ENCODE measurements around the gene GIMAP2. TPM values are rescaled to one million over a fixed set of nuclear protein-coding genes. Genes with fewer than 3 reads are reported as not detected.

Gene GIMAP2
- total RNA-seq, 1 donor from 2014 or later: 0.54 TPM

GRCh38 chr7:150716939-150717338 is 31.4 kb downstream of the GIMAP2 start:
- no peaks in the 10 kb centered on the region for H3K27me3 ChIP-seq (ENCODE audit: control insufficient read depth, insufficient read depth, low read length)

GRCh38 chr7:150717814-150718420 is 32.4 kb downstream of the GIMAP2 start:
- Histone ChIP-seq H3K36me3 (ENCODE audit: control insufficient read depth, insufficient read depth, low read length) (no peaks in the 10 kb centered on the region), H3K27me3 (ENCODE audit: control insufficient read depth, insufficient read depth, low read length) (no peaks in the 10 kb centered on the region), H3K4me3 (ENCODE audit: low read depth, low read length) (no peak overlapping the region)
- no peak for TF ChIP-seq CTCF (IDR thresholded peaks at IDR 0.05; ENCODE audit: insufficient read depth, low read length, poor library complexity, severe bottlenecking)
- DNase-seq (ENCODE audit: low read depth): no peak

More at GRCh38 chr7:150716939-150717338, 31.4 kb downstream of the GIMAP2 start:
- no peak for DNase-seq (ENCODE audit: low read depth)
- Histone ChIP-seq H3K36me3 (ENCODE audit: control insufficient read depth, insufficient read depth, low read length) (no peaks in the 10 kb centered on the region), H3K4me3 (ENCODE audit: low read depth, low read length) (no peak overlapping the region)
- no peak for TF ChIP-seq CTCF (IDR thresholded peaks at IDR 0.05; ENCODE audit: insufficient read depth, low read length, poor library complexity, severe bottlenecking)

DNA sequence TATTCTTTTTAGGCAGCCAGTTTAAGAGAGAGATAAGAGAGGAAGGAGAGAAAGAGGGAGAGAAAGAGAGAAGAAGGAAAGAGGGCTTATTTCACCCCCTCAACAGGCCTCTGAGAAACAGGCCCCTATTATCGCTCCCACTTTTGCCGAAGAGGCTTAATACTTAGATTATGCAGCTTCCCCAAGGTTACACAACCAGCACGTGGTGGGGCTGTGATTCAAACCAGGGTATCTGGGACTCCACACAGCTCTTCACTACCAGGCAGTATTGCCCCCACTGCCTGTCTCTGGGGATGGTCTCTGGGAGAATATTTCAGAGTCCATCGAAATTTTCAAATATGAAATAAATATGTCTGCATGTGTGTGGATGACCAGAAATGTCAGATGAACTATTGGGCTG is 33.9 kb downstream of the GIMAP2 start:
- no peak for TF ChIP-seq CTCF (IDR thresholded peaks at IDR 0.05; ENCODE audit: insufficient read depth, low read length, poor library complexity, severe bottlenecking)
- no peaks in the 10 kb centered on the region for H3K27me3 ChIP-seq (ENCODE audit: control insufficient read depth, insufficient read depth, low read length)
- no peaks in the 10 kb centered on the region for H3K36me3 ChIP-seq (ENCODE audit: control insufficient read depth, insufficient read depth, low read length)
- no peak for DNase-seq (ENCODE audit: low read depth)
- H3K4me3 ChIP-seq (ENCODE audit: low read depth, low read length): no peak overlapping the region

DNA sequence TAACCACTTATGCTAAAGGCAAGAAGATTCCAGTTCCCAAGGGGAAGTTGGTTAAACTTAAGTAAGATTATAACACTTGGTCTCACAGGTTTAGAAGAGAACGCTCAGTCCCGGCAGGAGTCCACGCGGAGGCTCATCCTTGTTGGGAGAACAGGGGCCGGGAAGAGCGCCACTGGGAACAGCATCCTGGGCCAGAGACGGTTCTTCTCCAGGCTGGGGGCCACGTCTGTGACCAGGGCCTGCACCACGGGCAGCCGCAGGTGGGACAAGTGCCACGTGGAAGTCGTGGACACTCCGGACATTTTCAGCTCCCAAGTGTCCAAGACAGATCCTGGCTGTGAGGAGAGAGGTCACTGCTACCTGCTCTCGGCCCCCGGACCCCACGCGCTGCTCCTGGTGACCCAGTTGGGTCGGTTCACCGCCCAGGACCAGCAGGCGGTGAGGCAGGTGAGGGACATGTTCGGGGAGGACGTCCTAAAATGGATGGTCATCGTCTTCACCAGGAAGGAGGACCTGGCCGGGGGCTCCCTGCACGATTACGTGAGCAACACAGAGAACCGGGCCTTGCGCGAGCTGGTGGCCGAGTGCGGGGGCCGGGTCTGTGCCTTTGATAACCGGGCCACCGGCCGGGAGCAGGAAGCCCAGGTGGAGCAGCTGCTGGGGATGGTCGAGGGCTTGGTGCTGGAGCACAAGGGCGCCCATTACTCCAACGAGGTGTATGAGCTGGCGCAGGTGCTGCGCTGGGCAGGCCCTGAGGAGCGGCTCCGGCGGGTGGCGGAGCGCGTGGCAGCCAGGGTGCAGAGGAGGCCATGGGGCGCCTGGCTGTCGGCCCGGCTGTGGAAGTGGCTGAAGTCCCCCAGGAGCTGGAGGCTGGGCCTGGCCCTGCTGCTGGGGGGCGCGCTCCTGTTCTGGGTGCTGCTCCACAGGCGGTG is 34.7 kb downstream of the GIMAP2 start:
- H3K27me3 ChIP-seq (ENCODE audit: control insufficient read depth, insufficient read depth, low read length): no peaks in the 10 kb centered on the region
- TF ChIP-seq CTCF (IDR thresholded peaks at IDR 0.05; ENCODE audit: insufficient read depth, low read length, poor library complexity, severe bottlenecking): no peak
- no peaks in the 10 kb centered on the region for H3K36me3 ChIP-seq (ENCODE audit: control insufficient read depth, insufficient read depth, low read length)
- DNase-seq (ENCODE audit: low read depth): no peak
- no peak overlapping the region for H3K4me3 ChIP-seq (ENCODE audit: low read depth, low read length)

GRCh38 chr7:150721970-150722373 is 36.5 kb downstream of the GIMAP2 start:
- no peak overlapping the region for H3K4me3 ChIP-seq (ENCODE audit: low read depth, low read length)
- no peaks in the 10 kb centered on the region for H3K27me3 ChIP-seq (ENCODE audit: control insufficient read depth, insufficient read depth, low read length)
- DNase-seq (ENCODE audit: low read depth): no peak
- no peaks in the 10 kb centered on the region for H3K36me3 ChIP-seq (ENCODE audit: control insufficient read depth, insufficient read depth, low read length)
- TF ChIP-seq CTCF (IDR thresholded peaks at IDR 0.05; ENCODE audit: insufficient read depth, low read length, poor library complexity, severe bottlenecking): no peak
